ENCODE data around the gene UBE2Q2. TPM values are rescaled to one million over a fixed set of nuclear protein-coding genes. Genes with fewer than 3 reads are reported as not detected.
"Not testable (repeated sequence)": the region's sequence is repeated elsewhere in the genome, so short reads cannot be mapped to it uniquely, and the experiment has no call there.

Gene UBE2Q2
- polyA plus RNA-seq (22.7 to 33.9 TPM (median 25.0 TPM) in 3 replicates), polyA minus RNA-seq (8.2 to 20.1 TPM (median 13.1 TPM) in 3 replicates)
- 70.9 TPM for polyA plus RNA-seq (2011; ENCODE audit: low read depth)
- polyA plus RNA-seq (2011; cell fraction: cytosol; rRNA removed), result 30.4 and 56.8 TPM in 2 replicates
- 15.8 and 20.8 TPM in 2 replicates for polyA plus RNA-seq (2011; cell fraction: nucleus; rRNA removed)
- polyA plus RNA-seq (2012; ENCODE audit: low replicate concordance), result 25.3 and 28.0 TPM in 2 replicates
- polyA minus RNA-seq (2011; cell fraction: cytosol; rRNA and poly(A)+ RNA removed), result 26.5 TPM
- polyA minus RNA-seq (2011; cell fraction: nucleus; rRNA and poly(A)+ RNA removed), result 7.3 and 15.4 TPM in 2 replicates

DNA sequence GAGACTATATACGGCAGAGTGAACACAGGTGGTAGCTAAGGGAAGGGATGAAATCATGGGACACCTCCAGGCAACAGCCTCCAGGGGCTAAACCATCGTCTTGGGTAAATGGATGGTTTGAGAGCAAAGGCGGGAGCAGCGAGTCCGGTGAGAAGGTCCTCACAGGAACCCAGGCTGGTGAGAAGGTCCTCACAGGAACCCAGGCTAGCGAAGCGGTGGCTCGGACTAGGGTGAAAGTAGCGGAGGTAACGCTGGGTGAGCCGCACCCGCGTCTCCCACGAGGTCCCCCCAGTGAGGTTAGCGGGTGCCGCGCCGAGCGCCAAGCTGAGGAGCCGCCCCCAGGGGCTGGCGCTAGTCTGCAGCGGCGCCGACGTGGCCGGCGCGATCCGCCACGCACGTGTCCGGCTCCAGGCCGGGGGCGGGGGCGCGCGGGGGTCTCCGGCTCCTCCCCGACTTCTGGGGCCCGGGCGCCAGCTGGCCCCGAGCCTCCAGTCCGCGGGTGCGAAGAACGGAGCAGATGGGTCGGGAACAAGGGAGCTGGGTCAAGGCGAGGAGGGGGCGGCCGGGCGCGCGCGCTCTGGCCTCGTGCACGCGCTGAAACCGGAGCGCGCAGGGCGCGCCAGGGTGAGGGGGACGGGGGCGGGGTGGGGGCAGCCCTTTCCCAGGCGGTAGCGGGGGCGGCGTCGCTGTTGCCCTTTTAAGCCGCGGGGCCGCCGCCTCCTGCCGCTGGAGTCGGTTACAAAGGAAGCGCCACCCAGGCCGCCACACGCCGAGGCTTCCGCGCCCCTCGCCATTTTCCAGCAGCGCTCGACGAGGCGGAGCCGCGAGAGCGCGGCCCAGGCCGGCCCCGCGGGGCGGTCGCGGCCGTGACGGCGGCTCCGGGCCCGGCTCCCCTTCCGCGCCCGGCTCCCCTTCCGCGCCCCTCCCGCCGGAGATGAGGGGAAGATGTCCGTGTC is at the start of gene UBE2Q2:
Gene UBE2Q2 (plus strand): TSS at position 726 of the 956 bp plus-strand sequence. CDS start 220 bp downstream, at position 946.
- no peak for FAIRE-seq

DNA sequence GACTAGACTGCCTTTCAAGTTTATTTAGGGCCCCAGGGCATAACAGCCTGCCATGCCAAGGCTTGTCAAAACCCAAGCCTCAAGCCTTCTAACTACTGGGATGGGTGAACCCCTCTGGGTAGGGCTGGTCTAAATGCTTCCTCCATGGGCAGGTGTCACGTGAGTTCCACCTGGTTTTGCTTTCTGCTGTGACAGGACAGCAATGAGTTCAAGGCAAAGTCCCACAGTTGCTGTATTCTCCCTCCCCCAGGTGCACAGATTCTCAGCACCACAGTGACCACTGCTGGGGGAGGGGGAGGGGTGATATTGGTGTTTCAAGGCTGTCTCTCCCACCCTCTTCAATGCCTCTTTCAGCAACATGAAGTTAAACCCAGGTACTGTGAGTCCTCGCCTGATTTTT is 46.9 kb upstream of the UBE2Q2 start:
- Histone ChIP-seq H3K9ac (ENCODE audit: control insufficient read depth, extremely low read depth, insufficient read depth, low read length) (no peak overlapping the region), H3K9me3 (ENCODE audit: control insufficient read depth, low read depth, low read length) (no peaks in the 10 kb centered on the region), H2AFZ (ENCODE audit: control insufficient read depth, low read length) (no peak overlapping the region), H4K20me1 (ENCODE audit: control insufficient read depth, extremely low read depth, insufficient read depth, low read length) (no peaks in the 10 kb centered on the region), H3K36me3 (ENCODE audit: control insufficient read depth in 2 of 2, extremely low read depth in 1 of 2, insufficient read depth in 2 of 2, low read length in 2 of 2) (no peaks in the 10 kb centered on the region), H3K9me1 (ENCODE audit: control insufficient read depth, extremely low read depth, insufficient read depth, low read length) (no peaks in the 10 kb centered on the region), H3K4me1 (ENCODE audit: control insufficient read depth, extremely low read depth, insufficient read depth, low read length) (peaks cover 3% of the 10 kb centered on the region), H3K4me2 (ENCODE audit: control insufficient read depth, extremely low read depth, insufficient read depth, low read depth, low read length) (no peak overlapping the region), H3K79me2 (ENCODE audit: control insufficient read depth, insufficient read depth, low read length) (no peaks in the 10 kb centered on the region), H3K27me3 (ENCODE audit: control insufficient read depth, extremely low read depth, insufficient read depth, low read length) (no peaks in the 10 kb centered on the region), H3K4me3 (ENCODE audit: control insufficient read depth in 2 of 3, extremely low read depth in 1 of 3, insufficient read depth in 2 of 3, low read depth in 1 of 3, low read length in 3 of 3) (no peak overlapping the region), H3K27ac (ENCODE audit: control insufficient read depth, insufficient read depth, low read length) (no peak overlapping the region)
- FAIRE-seq, result no peak
- TF ChIP-seq EZH2 (IDR thresholded peaks at IDR 0.05; ENCODE audit: low read length), result no peak
- TF ChIP-seq, protein P1, sequence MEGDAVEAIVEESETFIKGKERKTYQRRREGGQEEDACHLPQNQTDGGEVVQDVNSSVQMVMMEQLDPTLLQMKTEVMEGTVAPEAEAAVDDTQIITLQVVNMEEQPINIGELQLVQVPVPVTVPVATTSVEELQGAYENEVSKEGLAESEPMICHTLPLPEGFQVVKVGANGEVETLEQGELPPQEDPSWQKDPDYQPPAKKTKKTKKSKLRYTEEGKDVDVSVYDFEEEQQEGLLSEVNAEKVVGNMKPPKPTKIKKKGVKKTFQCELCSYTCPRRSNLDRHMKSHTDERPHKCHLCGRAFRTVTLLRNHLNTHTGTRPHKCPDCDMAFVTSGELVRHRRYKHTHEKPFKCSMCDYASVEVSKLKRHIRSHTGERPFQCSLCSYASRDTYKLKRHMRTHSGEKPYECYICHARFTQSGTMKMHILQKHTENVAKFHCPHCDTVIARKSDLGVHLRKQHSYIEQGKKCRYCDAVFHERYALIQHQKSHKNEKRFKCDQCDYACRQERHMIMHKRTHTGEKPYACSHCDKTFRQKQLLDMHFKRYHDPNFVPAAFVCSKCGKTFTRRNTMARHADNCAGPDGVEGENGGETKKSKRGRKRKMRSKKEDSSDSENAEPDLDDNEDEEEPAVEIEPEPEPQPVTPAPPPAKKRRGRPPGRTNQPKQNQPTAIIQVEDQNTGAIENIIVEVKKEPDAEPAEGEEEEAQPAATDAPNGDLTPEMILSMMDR (optimal IDR thresholded peaks at IDR 0.05 in 1 of 3, IDR thresholded peaks at IDR 0.05 in 1 of 3, conservative IDR thresholded peaks at IDR 0.05 in 1 of 3; ENCODE audit: extremely low read depth in 1 of 3, insufficient read depth in 2 of 3, low read length in 3 of 3), result no peak
- DNase-seq (ENCODE audit: low read depth, low spot score), result no peak
- dilution Hi-C loops (cut with MboI; ENCODE audit: extremely low pct_ligation_motif_present, low sequenced_read_pairs), result no loop called here

More for the DNA sequence above, at the start of gene UBE2Q2:
- Histone ChIP-seq H3K4me2 (ENCODE audit: control insufficient read depth, extremely low read depth, insufficient read depth, low read depth, low read length) (peak within 1 kb of the TSS; percentile 84), H3K9me3 (ENCODE audit: control insufficient read depth, low read depth, low read length) (no peaks in the 10 kb centered on the region), H3K9ac (ENCODE audit: control insufficient read depth, extremely low read depth, insufficient read depth, low read length) (peak within 1 kb of the TSS; percentile 93), H3K4me1 (ENCODE audit: control insufficient read depth, extremely low read depth, insufficient read depth, low read length) (peaks cover 34% of the 10 kb centered on the region), H2AFZ (ENCODE audit: control insufficient read depth, low read length) (peak within 1 kb of the TSS; percentile 93), H3K27ac (ENCODE audit: control insufficient read depth, insufficient read depth, low read length) (peak within 1 kb of the TSS; percentile 81), H3K36me3 (ENCODE audit: control insufficient read depth in 2 of 2, extremely low read depth in 1 of 2, insufficient read depth in 2 of 2, low read length in 2 of 2) (peaks cover 0 to 4% of the 10 kb centered on the region in 2 experiments), H3K27me3 (ENCODE audit: control insufficient read depth, extremely low read depth, insufficient read depth, low read length) (no peaks in the 10 kb centered on the region), H4K20me1 (ENCODE audit: control insufficient read depth, extremely low read depth, insufficient read depth, low read length) (no peaks in the 10 kb centered on the region), H3K9me1 (ENCODE audit: control insufficient read depth, extremely low read depth, insufficient read depth, low read length) (no peaks in the 10 kb centered on the region), H3K4me3 (ENCODE audit: control insufficient read depth in 2 of 3, extremely low read depth in 1 of 3, insufficient read depth in 2 of 3, low read depth in 1 of 3, low read length in 3 of 3) (peak within 1 kb of the TSS; percentile 84 to 96 (median 94)), H3K79me2 (ENCODE audit: control insufficient read depth, insufficient read depth, low read length) (peaks cover 36% of the 10 kb centered on the region)
- dilution Hi-C loops (cut with MboI; ENCODE audit: extremely low pct_ligation_motif_present, low sequenced_read_pairs), result no loop called here
- TF ChIP-seq EZH2 (IDR thresholded peaks at IDR 0.05; ENCODE audit: low read length), result no peak
- DNase-seq (ENCODE audit: low read depth, low spot score), result no peak

DNA sequence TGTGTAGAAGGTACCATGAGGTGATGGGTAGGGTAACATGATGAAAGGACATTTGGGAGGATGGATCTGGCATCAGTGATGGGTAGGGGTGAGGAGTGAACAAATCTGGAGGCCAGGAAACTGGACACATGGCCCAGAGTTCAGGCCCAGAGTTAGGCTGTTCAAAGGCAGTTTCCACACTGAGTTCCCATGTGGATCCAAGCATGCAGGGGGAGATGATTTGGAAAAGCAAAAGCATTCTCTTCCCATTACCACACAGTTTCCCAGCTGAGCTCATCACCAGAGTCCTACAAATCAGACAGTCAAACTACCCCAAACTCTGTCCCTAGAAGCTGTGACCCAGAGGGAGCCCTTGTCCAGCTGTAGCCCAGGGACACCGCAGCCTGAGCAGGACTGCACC is 46.1 kb upstream of the UBE2Q2 start:
- H3K79me2 ChIP-seq (ENCODE audit: control insufficient read depth, insufficient read depth, low read length); H3K27me3 ChIP-seq (ENCODE audit: control insufficient read depth, extremely low read depth, insufficient read depth, low read length); H3K9ac ChIP-seq (ENCODE audit: control insufficient read depth, extremely low read depth, insufficient read depth, low read length); dilution Hi-C loops (cut with MboI; ENCODE audit: extremely low pct_ligation_motif_present, low sequenced_read_pairs); H2AFZ ChIP-seq (ENCODE audit: control insufficient read depth, low read length); H3K9me1 ChIP-seq (ENCODE audit: control insufficient read depth, extremely low read depth, insufficient read depth, low read length); H3K9me3 ChIP-seq (ENCODE audit: control insufficient read depth, low read depth, low read length); FAIRE-seq; H3K36me3 ChIP-seq (ENCODE audit: control insufficient read depth in 2 of 2, extremely low read depth in 1 of 2, insufficient read depth in 2 of 2, low read length in 2 of 2); H3K27ac ChIP-seq (ENCODE audit: control insufficient read depth, insufficient read depth, low read length); DNase-seq (ENCODE audit: low read depth, low spot score); H4K20me1 ChIP-seq (ENCODE audit: control insufficient read depth, extremely low read depth, insufficient read depth, low read length); H3K4me3 ChIP-seq (ENCODE audit: control insufficient read depth in 2 of 3, extremely low read depth in 1 of 3, insufficient read depth in 2 of 3, low read depth in 1 of 3, low read length in 3 of 3); H3K4me2 ChIP-seq (ENCODE audit: control insufficient read depth, extremely low read depth, insufficient read depth, low read depth, low read length); H3K4me1 ChIP-seq (ENCODE audit: control insufficient read depth, extremely low read depth, insufficient read depth, low read length): not testable (repeated sequence)

All from keratinocyte (primary cell).